Measurements from ENCODE around the gene PSEN2. TPM values are rescaled to one million over a fixed set of nuclear protein-coding genes. Genes with fewer than 3 reads are reported as not detected.
A peak's percentile ranks its signal among the peaks of the same experiment; 100 is the strongest.

The PSEN2 gene
- total and polyA plus RNA-seq, 9 of the 15 experiments (the other 6 are each of a cell fraction or from before 2014, with no cell fraction given), result 2.3 to 21.5 (median 13.7) TPM

GRCh38 chr1:226940029-226940805, 69.8 kb downstream of the PSEN2 start, which contains the start of gene COQ8A (continued):
- TF ChIP-seq SFPQ (IDR thresholded peaks at IDR 0.05; ENCODE audit: low read depth, low read length), result no peak
- peak; percentile 26 to 90; a peak in 2 of 4 replicates for TF ChIP-seq SIN3A (IDR thresholded peaks at IDR 0.05; ENCODE audit: borderline replicate concordance in 2 of 2, control insufficient read depth in 1 of 2, low read depth in 2 of 2, low read length in 2 of 2)
- TF ChIP-seq SIRT6 (IDR thresholded peaks at IDR 0.05; ENCODE audit: low read depth, low read length), result no peak
- TF ChIP-seq PML (IDR thresholded peaks at IDR 0.05; ENCODE audit: low read length), result no peak; the same call in 1 of the 2 replicates
- TF ChIP-seq, protein P1, sequence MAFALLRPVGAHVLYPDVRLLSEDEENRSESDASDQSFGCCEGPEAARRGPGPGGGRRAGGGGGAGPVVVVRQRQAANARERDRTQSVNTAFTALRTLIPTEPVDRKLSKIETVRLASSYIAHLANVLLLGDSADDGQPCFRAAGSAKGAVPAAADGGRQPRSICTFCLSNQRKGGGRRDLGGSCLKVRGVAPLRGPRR (CRISPR knock-in tag; IDR thresholded peaks at IDR 0.05), result 0 out of 2 replicates have a peak, but pooled peaks have one; percentile 41
- TF ChIP-seq BHLHE40 (IDR thresholded peaks at IDR 0.05; ENCODE audit: low read length), result peak; percentile 100
- TF ChIP-seq CREB3L1 (IDR thresholded peaks at IDR 0.05; ENCODE audit: borderline replicate concordance, low read depth), result peak; percentile 72; the same call in 1 of the 2 replicates
- peak; percentile 27; the same call in 1 of the 2 replicates for TF ChIP-seq ZBTB12 (CRISPR knock-in tag; IDR thresholded peaks at IDR 0.05)
- TF ChIP-seq KLF16 (IDR thresholded peaks at IDR 0.05), result peak; percentile 51; the same call in 1 of the 2 replicates
- no peak for TF ChIP-seq CREB3 (tag; conservative IDR thresholded peaks at IDR 0.05; ENCODE audit: low read depth)
- no peak for TF ChIP-seq NCOA6 (IDR thresholded peaks at IDR 0.05)
- TF ChIP-seq BRCA1 (IDR thresholded peaks at IDR 0.05), result no peak
- no peak for TF ChIP-seq BRCA1 (CRISPR knock-in tag; IDR thresholded peaks at IDR 0.05)
- no peak for TF ChIP-seq ARID1B (IDR thresholded peaks at IDR 0.05)
- peak; percentile 18; the same call in 1 of the 2 replicates for TF ChIP-seq MYNN (IDR thresholded peaks at IDR 0.05)
- TF ChIP-seq MYNN (CRISPR knock-in tag; IDR thresholded peaks at IDR 0.05), result no peak
- peak; percentile 99 for TF ChIP-seq MBD2 (IDR thresholded peaks at IDR 0.05; ENCODE audit: borderline replicate concordance, low read depth)
- peak; percentile 73 for TF ChIP-seq TFAP4 (CRISPR knock-in tag; IDR thresholded peaks at IDR 0.05; ENCODE audit: borderline replicate concordance)
- TF ChIP-seq TEAD2 (tag; IDR thresholded peaks at IDR 0.05), result no peak
- TF ChIP-seq NR4A1 (CRISPR knock-in tag; IDR thresholded peaks at IDR 0.05), result 0 out of 2 replicates have a peak, but pooled peaks have one; percentile 76
- TF ChIP-seq NR4A1 (tag; IDR thresholded peaks at IDR 0.05), result peak; percentile 76
- TF ChIP-seq CTBP1 (IDR thresholded peaks at IDR 0.05; ENCODE audit: borderline replicate concordance), result peak; percentile 91
